Vagina (tissue), 2 donors: ENCODE results near the gene RAMACL. TPM values are rescaled to one million over a fixed set of nuclear protein-coding genes. Genes with fewer than 3 reads are reported as not detected.

Source experiments
- DNase-seq, 2 donors: peaks; one replicate each; pipeline ENCODE4 v3.0.0-alpha.2; 2017; ENCODE audit errors: extremely low spot score in 2 of 2
- H3K27ac ChIP-seq: fragments of 200-600 bp; sonication (generic); one replicate; pipeline ENCODE4 v1.5.1; 2019
- H3K27me3 ChIP-seq: fragments of 200-600 bp; sonication (generic); one replicate; pipeline ENCODE4 v1.5.1; 2019
- H3K36me3 ChIP-seq, 2 donors: fragments of 200-600 bp; sonication (generic); one replicate each; pipeline ENCODE4 v1.5.1; 2017 to 2019
- H3K4me1 ChIP-seq: fragments of 200-600 bp; sonication (generic); one replicate; pipeline ENCODE4 v1.5.1; 2019
- H3K4me3 ChIP-seq, 2 donors: fragments of 200-600 bp; sonication (generic); 1 replicate in 1 of 2; 2 replicates in 1 of 2; pipeline ENCODE4 v1.5.1; 2016 to 2019
- H3K9me3 ChIP-seq: fragments of 200-600 bp; sonication (generic); one replicate; pipeline ENCODE4 v1.5.1; 2019
- CTCF ChIP-seq, 3 experiments: fragments of 450-650 bp in 2 of 3; fragments of 200-600 bp in 1 of 3; sonication (generic) in 1 of 3; IDR thresholded peaks; one replicate each; pipeline ENCODE4 v1.5.1; 2017 to 2019; ENCODE audit warnings: antibody characterized with exemption in 3 of 3, mild to moderate bottlenecking in 2 of 3, moderate library complexity in 2 of 3
- POLR2A ChIP-seq, 2 donors: fragments of 450-650 bp; IDR thresholded peaks; one replicate each; pipeline ENCODE4 v1.6.1; 2017; ENCODE audit warnings: antibody characterized with exemption in 2 of 2, mild to moderate bottlenecking in 2 of 2, moderate library complexity in 2 of 2
- POLR2AphosphoS5 ChIP-seq, 2 donors: sonication (generic); formaldehyde crosslinking; IDR thresholded peaks; one replicate each; pipeline ENCODE4 v1.9.0; 2017; ENCODE audit warnings: antibody characterized with exemption in 2 of 2, mild to moderate bottlenecking in 2 of 2, low read depth in 1 of 2; ENCODE audit not compliant: insufficient read depth in 1 of 2
- intact Hi-C: fragments of 100-400 bp; cut with DNase I; formaldehyde crosslinking; loops from one replicate; pipeline ENCODE4 v1.15.1; 2023
- total RNA-seq: library from RNA; depleted of rRNA; stranded (reverse); fragments of >200 nt; gene quantifications from one replicate; pipeline ENCODE4 v1.2.3, GENCODE V29; 2016

Gene RAMACL
- total RNA-seq, 1 donor from 2014 or later = 2.2 TPM

DNA sequence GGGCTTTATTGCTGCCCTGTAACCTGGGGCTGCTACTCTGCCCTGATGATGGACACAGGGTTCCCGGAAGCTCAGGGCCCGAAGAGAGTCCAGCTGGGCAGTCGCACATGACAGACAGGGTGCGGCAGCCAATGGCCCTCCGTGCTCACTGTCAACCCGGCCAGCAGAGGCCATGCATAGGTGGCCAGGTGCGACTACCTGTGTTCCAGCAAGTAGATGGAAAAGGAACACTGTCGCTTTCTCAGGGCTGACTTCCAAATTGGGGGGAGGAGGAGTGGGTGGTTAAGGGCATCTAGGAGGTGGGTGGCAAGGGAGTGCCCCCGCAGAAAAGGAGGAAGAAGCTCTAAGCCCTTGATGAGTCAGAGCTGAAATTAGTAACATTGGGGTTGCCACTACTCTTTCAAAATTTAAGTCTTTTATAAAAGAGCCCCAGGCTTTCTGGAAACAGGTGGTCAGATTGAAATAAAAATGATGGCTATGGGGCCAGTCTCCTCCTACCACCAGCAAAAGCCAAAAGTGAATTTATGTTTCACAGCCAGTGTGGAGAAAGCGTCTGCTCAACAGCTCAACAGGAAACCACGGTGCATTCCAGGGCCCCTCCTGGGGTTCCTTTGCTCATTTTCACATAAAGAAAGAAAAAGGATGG, 2.3 kb upstream of the RAMACL start:
- H3K9me3 ChIP-seq = no peaks in the 10 kb centered on the region
- no peak overlapping the region for H3K27ac ChIP-seq
- no peak overlapping the region for H3K4me3 ChIP-seq
- H3K4me1 ChIP-seq = peaks cover 39% of the 10 kb centered on the region
- H3K27me3 ChIP-seq = no peaks in the 10 kb centered on the region
- no peaks in the 10 kb centered on the region for H3K36me3 ChIP-seq
- DNase-seq = no peak
- intact Hi-C loops = no loop called here
- TF ChIP-seq POLR2A (IDR thresholded peaks at IDR 0.05) = no peak

- Histone ChIP-seq H3K36me3 (no peaks in the 10 kb centered on the region), H3K27me3 (no peaks in the 10 kb centered on the region), H3K4me3 (no peak overlapping the region), H3K27ac (no peak overlapping the region), H3K4me1 (peaks cover 39% of the 10 kb centered on the region), H3K9me3 (no peaks in the 10 kb centered on the region)
- no peak for TF ChIP-seq CTCF (IDR thresholded peaks at IDR 0.05)
- intact Hi-C loops = no loop called here
- no peak for DNase-seq
Observed at GRCh38 chr6:166587631-166588413, 1.3 kb upstream of the RAMACL start.

DNA sequence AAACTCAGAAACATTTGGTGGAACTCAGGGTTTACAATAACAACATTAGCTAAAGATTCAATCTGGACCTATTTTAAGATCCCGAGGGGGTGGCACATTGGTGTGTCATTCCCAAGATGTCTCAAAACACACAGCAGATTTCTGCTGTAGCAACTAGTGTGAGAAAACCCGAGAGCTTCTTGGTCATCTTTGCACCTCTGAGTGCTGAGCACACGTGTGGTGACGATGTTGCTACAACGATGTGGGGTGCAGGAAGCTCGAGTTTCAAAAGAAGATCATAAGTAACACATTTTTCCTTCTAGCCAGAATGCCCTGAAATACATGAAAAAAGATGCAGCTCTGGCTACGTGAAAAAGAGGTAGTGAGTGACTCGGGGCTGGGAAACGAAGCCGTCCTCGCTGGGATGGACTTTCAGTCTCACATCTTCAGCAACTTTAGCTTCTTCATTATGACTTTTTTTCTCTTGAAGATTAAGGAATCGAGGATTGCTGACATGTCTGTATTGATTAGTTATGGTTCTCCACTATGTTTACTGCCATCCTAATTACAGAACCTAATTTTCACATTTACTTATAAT, 1.5 kb downstream of the RAMACL start:
- DNase-seq = no peak
- intact Hi-C loops = no loop called here

DNA sequence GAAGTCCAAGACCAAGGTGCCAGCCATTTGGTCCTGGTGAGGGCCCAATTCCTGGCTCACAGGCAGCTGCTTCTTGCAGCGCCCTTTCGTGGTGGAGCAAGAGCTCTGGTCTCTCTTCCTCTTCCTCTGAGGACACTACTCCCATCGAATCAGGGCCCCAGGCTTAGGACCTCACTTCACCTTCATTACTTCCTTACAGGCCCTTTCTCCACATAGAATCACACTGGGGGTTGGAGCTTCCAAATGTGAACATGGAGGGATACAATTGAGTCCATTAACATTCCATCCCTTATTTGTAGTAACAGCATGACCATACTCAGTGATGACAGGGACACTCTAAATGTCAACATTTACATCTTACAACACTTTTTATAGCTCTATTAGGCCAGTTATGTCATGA, 2.3 kb downstream of the RAMACL start:
- no peak overlapping the region for H3K4me3 ChIP-seq
- peak overlapping the region; percentile 33 for H3K27ac ChIP-seq
- H3K9me3 ChIP-seq = no peaks in the 10 kb centered on the region
- no peak for DNase-seq
- H3K36me3 ChIP-seq = no peaks in the 10 kb centered on the region
- no peaks in the 10 kb centered on the region for H3K27me3 ChIP-seq
- intact Hi-C loops = no loop called here
- TF ChIP-seq POLR2A (IDR thresholded peaks at IDR 0.05) (no peak), POLR2AphosphoS5 (IDR thresholded peaks at IDR 0.05; ENCODE audit: insufficient read depth in 1 of 2, low read depth in 1 of 2) (no peak), CTCF (IDR thresholded peaks at IDR 0.05) (no peak)
- H3K4me1 ChIP-seq = peaks cover 35% of the 10 kb centered on the region

More for the DNA sequence above, 1.5 kb downstream of the RAMACL start:
- Histone ChIP-seq H3K9me3 (no peaks in the 10 kb centered on the region), H3K36me3 (no peaks in the 10 kb centered on the region), H3K27me3 (no peaks in the 10 kb centered on the region), H3K4me1 (peaks cover 39% of the 10 kb centered on the region), H3K27ac (no peak overlapping the region), H3K4me3 (no peak overlapping the region)
- TF ChIP-seq CTCF (IDR thresholded peaks at IDR 0.05) (no peak), POLR2A (IDR thresholded peaks at IDR 0.05) (no peak), POLR2AphosphoS5 (IDR thresholded peaks at IDR 0.05; ENCODE audit: insufficient read depth in 1 of 2, low read depth in 1 of 2) (no peak)

DNA sequence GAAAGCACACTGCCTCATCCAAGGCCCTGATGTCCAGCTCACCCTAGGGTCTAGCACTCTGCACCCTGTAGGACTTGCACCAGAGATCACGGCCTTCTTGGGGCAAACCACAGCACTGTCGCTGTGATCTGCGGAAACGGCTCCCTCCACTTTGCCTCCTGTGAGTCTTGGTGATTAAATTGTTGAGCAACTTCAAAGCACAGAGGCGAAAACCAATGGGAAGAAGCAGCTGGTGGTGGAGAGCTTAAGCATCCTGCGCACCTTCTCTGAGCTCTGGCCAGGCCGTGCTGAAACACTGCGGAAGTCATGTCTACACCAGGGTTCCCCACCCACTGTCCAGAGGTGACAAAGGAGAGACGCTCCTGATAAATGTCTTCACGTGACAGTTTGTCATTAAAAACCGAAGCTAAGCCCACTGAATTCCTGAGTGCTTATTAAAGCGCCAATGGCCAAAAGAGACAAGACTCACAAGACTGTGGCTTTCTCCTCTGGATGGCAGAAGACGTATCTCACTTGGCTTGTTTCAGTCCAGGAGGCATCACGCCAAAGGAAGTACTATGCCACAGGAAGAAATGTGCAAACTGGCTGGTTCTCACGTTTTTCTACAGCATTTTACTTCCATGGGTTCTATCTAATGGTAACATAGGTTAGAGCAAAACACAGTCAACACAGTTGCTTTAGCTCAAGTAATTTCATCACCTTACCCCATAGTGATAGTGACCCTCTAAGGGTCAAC, 3.1 kb downstream of the RAMACL start:
- H3K27ac ChIP-seq = peak overlapping the region; percentile 33
- peak in 1 of 2 donors; percentile 55 for DNase-seq
- TF ChIP-seq POLR2A (IDR thresholded peaks at IDR 0.05) = no peak
- intact Hi-C loops = no loop called here
- no peaks in the 10 kb centered on the region for H3K36me3 ChIP-seq
- no peaks in the 10 kb centered on the region for H3K27me3 ChIP-seq
- no peak overlapping the region for H3K4me3 ChIP-seq
- no peaks in the 10 kb centered on the region for H3K9me3 ChIP-seq
- peaks cover 28% of the 10 kb centered on the region for H3K4me1 ChIP-seq
